B cell (primary cell): ENCODE results near the gene VWCE. TPM values are rescaled to one million over a fixed set of nuclear protein-coding genes. Genes with fewer than 3 reads are reported as not detected.

Source experiments
- ATAC-seq: fragments of 200-7000 bp; cut with Tn5 transposase; one replicate; pipeline ENCODE4 v1.10.0; 2021; ENCODE audit warnings: low read depth, mild to moderate bottlenecking, moderate number of reproducible peaks, moderate library complexity
- CTCF ChIA-PET: fragments of 350-600 bp; sonication (Branson Sonifier 250); formaldehyde crosslinking; loops from one replicate; lab custom pipeline; 2021; ENCODE audit warnings: antibody characterized with exemption, inconsistent platforms; lab: Charles Lee
- POLR2A ChIA-PET: fragments of 350-600 bp; sonication (Branson Sonifier 250); formaldehyde crosslinking; loops from one replicate; lab custom pipeline; 2021; ENCODE audit warnings: antibody characterized with exemption; lab: Charles Lee
- DNase-seq: peaks from one replicate; pipeline ENCODE4 v3.0.0; 2013
- H2AFZ ChIP-seq: 2 replicates; pipeline ENCODE4 v1.6.1; 2012; ENCODE audit warnings: mild to moderate bottlenecking, low read depth, low read length; ENCODE audit not compliant: insufficient read depth, poor library complexity, severe bottlenecking
- H3K27ac ChIP-seq, 2 donors: 1 replicate in 1 of 2; 2 replicates in 1 of 2; pipeline ENCODE4 v1.5.1; 2012 to 2013; ENCODE audit warnings: low read length in 2 of 2, mild to moderate bottlenecking in 2 of 2, moderate library complexity in 1 of 2
- H3K27me3 ChIP-seq, 4 experiments: fragments of 200-600 bp in 1 of 4; sonication (generic) in 1 of 4; replicated peaks in 1 of 4; 1 replicate in 2 of 4; 2 replicates in 2 of 4; pipeline versions ENCODE4 v1.6.1 to v1.7.0; 2013 to 2016; ENCODE audit warnings: low read length in 3 of 4, mild to moderate bottlenecking in 2 of 4, mixed read lengths in 1 of 4, moderate library complexity in 1 of 4; ENCODE audit not compliant: insufficient read depth in 4 of 4, control insufficient read depth in 3 of 4; ENCODE audit errors: control extremely low read depth in 1 of 4
- H3K36me3 ChIP-seq, 2 experiments: replicated peaks in 1 of 2; 1 replicate in 1 of 2; 2 replicates in 1 of 2; pipeline versions ENCODE4 v1.6.1 to v1.7.1; 2013; ENCODE audit warnings: low read length in 1 of 2; ENCODE audit not compliant: insufficient read depth in 2 of 2, control insufficient read depth in 1 of 2; ENCODE audit errors: control extremely low read depth in 1 of 2, extremely low read depth in 1 of 2
- H3K4me1 ChIP-seq, 2 donors: fragments of 200-600 bp in 1 of 2; sonication (generic) in 1 of 2; 1 replicate in 1 of 2; 2 replicates in 1 of 2; pipeline versions ENCODE4 v1.5.1 to v1.6.1; 2013 to 2017; ENCODE audit warnings: low read length in 2 of 2; ENCODE audit not compliant: control insufficient read depth in 2 of 2, insufficient read depth in 2 of 2
- H3K4me2 ChIP-seq: replicated peaks from 2 replicates; pipeline ENCODE3; 2012; ENCODE audit warnings: mild to moderate bottlenecking, low read depth, low read length; ENCODE audit not compliant: poor library complexity, severe bottlenecking
- H3K4me3 ChIP-seq, 5 experiments: fragments of 200-600 bp in 1 of 5; sonication (generic) in 1 of 5; 1 replicate in 3 of 5; 2 replicates in 2 of 5; pipeline versions ENCODE4 v1.5.1 to v1.7.0; 2011 to 2016; ENCODE audit warnings: low read length in 4 of 5, mild to moderate bottlenecking in 4 of 5, low read depth in 2 of 5, control low read depth in 1 of 5, moderate library complexity in 1 of 5; ENCODE audit not compliant: insufficient read depth in 1 of 5; ENCODE audit errors: control extremely low read depth in 1 of 5, extremely low read depth in 1 of 5
- H3K79me2 ChIP-seq: fragments of 200-600 bp; sonication (generic); one replicate; pipeline ENCODE4 v1.6.0; 2016; ENCODE audit warnings: low read length; ENCODE audit not compliant: control insufficient read depth, insufficient read depth
- H3K9ac ChIP-seq: fragments of 200-600 bp; sonication (generic); 2 replicates; pipeline ENCODE4 v1.6.1; 2017; ENCODE audit warnings: mild to moderate bottlenecking, low read length, moderate library complexity
- H3K9me3 ChIP-seq, 3 donors: one replicate each; pipeline versions ENCODE4 v1.6.1 to v1.7.1; 2013; ENCODE audit warnings: low read length in 2 of 3; ENCODE audit not compliant: control insufficient read depth in 2 of 3, insufficient read depth in 1 of 3; ENCODE audit errors: control extremely low read depth in 1 of 3
- H4K20me1 ChIP-seq: 2 replicates; pipeline ENCODE4 v1.6.0; 2012; ENCODE audit warnings: mild to moderate bottlenecking, low read length; ENCODE audit not compliant: insufficient read depth, control insufficient read depth, poor library complexity, severe bottlenecking
- H3K27ac Mint-ChIP-seq: one replicate; pipeline ENCODE4 v1.8.0; 2021; ENCODE audit warnings: mixed read lengths
- H3K27me3 Mint-ChIP-seq: one replicate; pipeline ENCODE4 v1.8.0; 2021; ENCODE audit warnings: mixed read lengths
- H3K4me1 Mint-ChIP-seq: one replicate; pipeline ENCODE4 v1.8.0; 2021; ENCODE audit warnings: mixed read lengths
- H3K4me3 Mint-ChIP-seq: one replicate; pipeline ENCODE4 v1.8.0; 2021; ENCODE audit warnings: mixed read lengths
- H3K9me3 Mint-ChIP-seq: one replicate; pipeline ENCODE4 v1.8.0; 2022; ENCODE audit warnings: mixed read lengths; ENCODE audit not compliant: insufficient read depth
- CTCF ChIP-seq: fragments of 200-600 bp; IDR thresholded peaks from one replicate; pipeline ENCODE4 v1.8.0; 2022; ENCODE audit warnings: antibody characterized with exemption, mild to moderate bottlenecking
- EZH2 ChIP-seq: IDR thresholded peaks from 2 replicates; pipeline ENCODE4 v1.6.1; 2012; ENCODE audit warnings: borderline replicate concordance, low read depth, mild to moderate bottlenecking, moderate library complexity, low read length; ENCODE audit not compliant: insufficient read depth, poor library complexity, severe bottlenecking
- WGBS: methylation state at CpG from one replicate; pipeline ENCODE4 v1.1.5; 2013; ENCODE audit warnings: missing lambda C conversion rate; ENCODE audit not compliant: insufficient coverage; 5-methylcytosine and 5-hydroxymethylcytosine counted together
- intact Hi-C: fragments of 100-400 bp; cut with micrococcal nuclease; formaldehyde crosslinking; loops from one replicate; pipeline ENCODE4 v1.10.0; 2022
- polyA plus RNA-seq: library from polyadenylated mRNA; depleted of rRNA; stranded (reverse); fragments of >200 nt; gene quantifications from 2 replicates; pipeline ENCODE4 v1.2.3, GENCODE V29; 2012
- total RNA-seq, 2 donors: library from RNA; stranded (reverse); fragments of 120-200 nt in 1 of 2; gene quantifications; 1 replicate in 1 of 2; 2 replicates in 1 of 2; pipeline versions ENCODE4 v1.2.3 to v1.2.4, GENCODE V29; 2013 to 2022

Gene VWCE
- total and polyA plus RNA-seq, 2 donors (not counting 1 experiment from before 2014, with no cell fraction given): 0.37 to 0.39 TPM

- Mint-ChIP-seq H3K27ac (peak overlapping the region; percentile 97), H3K4me3 (peak overlapping the region; percentile 98), H3K9me3 (no peaks in the 10 kb centered on the region), H3K4me1 (peaks cover 61% of the 10 kb centered on the region), H3K27me3 (no peaks in the 10 kb centered on the region)
- Histone ChIP-seq H3K27me3 (no peaks in the 10 kb centered on the region), H3K79me2 (peaks cover 49% of the 10 kb centered on the region), H2AFZ (peak overlapping the region; percentile 86), H3K36me3 (peaks cover 4 to 11% of the 10 kb centered on the region in 2 experiments), H3K4me3 (peak overlapping the region; percentile 75 to 97 (median 84)), H3K4me2 (peak overlapping the region; percentile 88), H3K4me1 (peaks cover 30 to 35% of the 10 kb centered on the region in 2 donors), H3K9ac (peak overlapping the region; percentile 82), H3K27ac (peak overlapping the region; percentile 76 to 88), H4K20me1 (peaks cover 22% of the 10 kb centered on the region), H3K9me3 (no peaks in the 10 kb centered on the region)
- WGBS: 24% methylated on average over 18 of the region's 19 CpGs
- ChIA-PET CTCF (interaction anchor here (0.9 to 11.2 kb wide), 8 partner anchors 12 to 101 kb away, joined by 3 to 649 read pairs (median 10); partner anchors contain the start of genes CPSF7, CYB561A3, SDHAF2 and TMEM138), POLR2A (interaction anchor here (0.8 to 2.1 kb wide), 6 partner anchors 23 to 96 kb away, joined by 3 to 12 read pairs (median 4); partner anchors contain the start of genes CPSF7, CYB561A3, SDHAF2 and TMEM138)
- intact Hi-C loops: loop anchor here (1.0 to 5.0 kb wide), 3 partner anchors 97 to 491 kb away; partner anchors contain the start of genes CCDC86, SDHAF2 and VPS37C
- no peak for TF ChIP-seq EZH2
- ATAC-seq (peak; percentile 6), DNase-seq (no peak)
Measured at GRCh38 chr11:61333550-61334433, 38.7 kb upstream of the VWCE start.

GRCh38 chr11:61332797-61333549 is 37.9 kb upstream of the VWCE start, which contains the start of the genes DDB1 and TKFC:
Gene DDB1, minus strand, starts transcription at chr11:61333105. Its CDS starts 137 bp downstream, at chr11:61332968.
Gene TKFC, plus strand, starts transcription at chr11:61333228. Its CDS starts 1,501 bp downstream, at chr11:61334729.
- Histone ChIP-seq H3K36me3 (peaks cover 8 to 15% of the 10 kb centered on the region in 2 experiments), H3K4me3 (peak within 1 kb of the TSS; percentile 75 to 97 (median 84)), H3K27me3 (no peaks in the 10 kb centered on the region), H4K20me1 (peaks cover 29% of the 10 kb centered on the region), H3K4me2 (peak within 1 kb of the TSS; percentile 88), H3K79me2 (peaks cover 56% of the 10 kb centered on the region), H3K4me1 (peaks cover 30 to 35% of the 10 kb centered on the region in 2 donors), H3K27ac (peak within 1 kb of the TSS; percentile 76 to 88), H3K9ac (peak within 1 kb of the TSS; percentile 82), H2AFZ (peak within 1 kb of the TSS; percentile 86), H3K9me3 (no peaks in the 10 kb centered on the region)
- no peaks in the 10 kb centered on the region for H3K27me3 Mint-ChIP-seq
- no peaks in the 10 kb centered on the region for H3K9me3 Mint-ChIP-seq
- DNase-seq (peak; percentile 91), ATAC-seq (peak; percentile 93)
- CTCF ChIA-PET: interaction anchor here (0.9 to 11.2 kb wide), 6 partner anchors 13 to 97 kb away, joined by 3 to 649 read pairs (median 10); partner anchors contain the start of genes CPSF7, CYB561A3, SDHAF2 and TMEM138
- POLR2A ChIA-PET: interaction anchor here (0.8 to 2.1 kb wide), 6 partner anchors 24 to 97 kb away, joined by 3 to 12 read pairs (median 4); partner anchors contain the start of genes CPSF7, CYB561A3, SDHAF2 and TMEM138
- peak within 1 kb of the TSS; percentile 97 for H3K27ac Mint-ChIP-seq
- peak within 1 kb of the TSS; percentile 98 for H3K4me3 Mint-ChIP-seq
- WGBS: under 1% methylated on average over 71 of the region's 81 CpGs
- peaks cover 62% of the 10 kb centered on the region for H3K4me1 Mint-ChIP-seq
- intact Hi-C loops: loop anchor here (1.0 to 5.0 kb wide), 3 partner anchors 97 to 491 kb away; partner anchors contain the start of genes CCDC86, SDHAF2 and VPS37C
- TF ChIP-seq CTCF (no peak), EZH2 (no peak)
